Left ventricle myocardium inferior (tissue), 1 donor: ENCODE measurements around the gene ARHGAP26. TPM values are rescaled to one million over a fixed set of nuclear protein-coding genes. Genes with fewer than 3 reads are reported as not detected.

ENCODE experiments used
- DNase-seq: peaks from one replicate; pipeline ENCODE4 v3.0.0-alpha.2; 2020
- H3K27ac ChIP-seq: fragments of 200-600 bp; replicated peaks from 2 replicates; pipeline ENCODE4 v1.8.0; 2021
- H3K27me3 ChIP-seq: fragments of 200-600 bp; 2 replicates; pipeline ENCODE4 v1.8.0; 2021; ENCODE audit warnings: low read depth
- H3K36me3 ChIP-seq: fragments of 200-600 bp; 2 replicates; pipeline ENCODE4 v1.8.0; 2021
- H3K4me1 ChIP-seq: fragments of 200-600 bp; 2 replicates; pipeline ENCODE4 v1.8.0; 2021
- H3K4me3 ChIP-seq: fragments of 200-600 bp; 2 replicates; pipeline ENCODE4 v1.8.0; 2021; ENCODE audit warnings: mild to moderate bottlenecking, moderate library complexity
- H3K9me3 ChIP-seq: fragments of 200-600 bp; replicated peaks from 2 replicates; pipeline ENCODE4 v1.8.0; 2021
- CTCF ChIP-seq: fragments of 200-600 bp; IDR thresholded peaks from 2 replicates; pipeline ENCODE4 v1.8.0; 2021; ENCODE audit warnings: antibody characterized with exemption, mild to moderate bottlenecking, borderline replicate concordance
- intact Hi-C: fragments of 100-400 bp; cut with micrococcal nuclease; formaldehyde crosslinking; loops from one replicate; pipeline ENCODE4 v1.11.0; 2022
- total RNA-seq: library from RNA; stranded (reverse); fragmentation: NEBNext Ultra II Directional; extraction: Animal tissue kit (Norgen Biotek cat#: 25700); gene quantifications from one replicate; pipeline ENCODE4 v1.2.1, GENCODE V29; 2021
- donor health status: DM: no; HTN: yes; CAD: no; lungs with severe emphysema.

The ARHGAP26 gene
- total RNA-seq, 1 donor from 2014 or later = 35.7 TPM

- peak overlapping the region; percentile 71 for H3K27ac ChIP-seq
- intact Hi-C loops = no loop called here
- H3K36me3 ChIP-seq = peaks cover 77% of the 10 kb centered on the region
- H3K9me3 ChIP-seq = no peaks in the 10 kb centered on the region
- TF ChIP-seq CTCF = no peak
- no peaks in the 10 kb centered on the region for H3K27me3 ChIP-seq
- no peak overlapping the region for H3K4me3 ChIP-seq
- H3K4me1 ChIP-seq = peaks cover 61% of the 10 kb centered on the region
- DNase-seq = no peak
Measured at GRCh38 chr5:142902186-142902965, 132.2 kb downstream of the ARHGAP26 start.

GRCh38 chr5:142904416-142904815 is 134.2 kb downstream of the ARHGAP26 start:
- Histone ChIP-seq H3K4me3 (no peak overlapping the region), H3K27ac (no peak overlapping the region), H3K27me3 (no peaks in the 10 kb centered on the region), H3K36me3 (peaks cover 74% of the 10 kb centered on the region), H3K4me1 (peaks cover 55% of the 10 kb centered on the region), H3K9me3 (no peaks in the 10 kb centered on the region)
- DNase-seq = no peak
- no peak for TF ChIP-seq CTCF
- intact Hi-C loops = no loop called here

GRCh38 chr5:142905348-142905747 is 135.2 kb downstream of the ARHGAP26 start:
- no peak for TF ChIP-seq CTCF
- Histone ChIP-seq H3K27me3 (no peaks in the 10 kb centered on the region), H3K9me3 (no peaks in the 10 kb centered on the region), H3K36me3 (peaks cover 78% of the 10 kb centered on the region), H3K4me1 (peaks cover 46% of the 10 kb centered on the region), H3K4me3 (no peak overlapping the region), H3K27ac (no peak overlapping the region)
- intact Hi-C loops = no loop called here
- no peak for DNase-seq

GRCh38 chr5:142906863-142907671 is 136.9 kb downstream of the ARHGAP26 start:
- Histone ChIP-seq H3K36me3 (peaks cover 86% of the 10 kb centered on the region), H3K9me3 (no peaks in the 10 kb centered on the region), H3K27me3 (no peaks in the 10 kb centered on the region), H3K4me1 (peaks cover 32% of the 10 kb centered on the region), H3K4me3 (peak overlapping the region; percentile 34), H3K27ac (peak overlapping the region; percentile 63)
- peak; percentile 57 for DNase-seq
- no peak for TF ChIP-seq CTCF
- intact Hi-C loops = no loop called here

GRCh38 chr5:142908659-142909058 is 138.5 kb downstream of the ARHGAP26 start:
- intact Hi-C loops = no loop called here
- Histone ChIP-seq H3K4me1 (peaks cover 18% of the 10 kb centered on the region), H3K36me3 (peaks cover 86% of the 10 kb centered on the region), H3K27me3 (no peaks in the 10 kb centered on the region), H3K27ac (peak overlapping the region; percentile 63), H3K4me3 (peak overlapping the region; percentile 34), H3K9me3 (no peaks in the 10 kb centered on the region)
- DNase-seq = no peak
- TF ChIP-seq CTCF = no peak
